Ramos (cell line): ENCODE data around the gene VIM.

Experiments
- in situ Hi-C: fragments of 300-500 bp; cut with MboI; formaldehyde crosslinking; loops from one replicate; pipeline ENCODE4 v1.14.3; 2022; ENCODE audit warnings: low sequenced_read_pairs; ENCODE audit not compliant: unreplicated experiment

The VIM gene

DNA sequence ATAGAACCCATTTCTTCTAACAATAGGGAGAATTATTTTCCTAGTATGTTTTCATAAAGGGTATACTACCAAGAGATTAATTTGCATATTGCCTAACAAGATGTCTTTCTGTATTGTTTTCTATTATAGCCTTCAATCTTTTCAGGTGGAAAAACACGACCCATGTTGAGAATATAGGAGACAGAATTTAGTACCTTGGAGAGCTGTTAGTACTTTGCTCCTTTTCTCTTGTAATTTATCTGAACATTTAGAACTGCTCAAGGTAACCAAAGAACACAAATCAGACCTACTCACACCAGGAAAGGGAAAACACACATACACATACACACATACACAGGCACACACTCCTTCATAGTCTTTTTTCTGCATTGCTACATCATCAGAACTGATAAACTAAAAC lies 18.7 kb upstream of the VIM start:
- in situ Hi-C loops, result no loop called here

DNA sequence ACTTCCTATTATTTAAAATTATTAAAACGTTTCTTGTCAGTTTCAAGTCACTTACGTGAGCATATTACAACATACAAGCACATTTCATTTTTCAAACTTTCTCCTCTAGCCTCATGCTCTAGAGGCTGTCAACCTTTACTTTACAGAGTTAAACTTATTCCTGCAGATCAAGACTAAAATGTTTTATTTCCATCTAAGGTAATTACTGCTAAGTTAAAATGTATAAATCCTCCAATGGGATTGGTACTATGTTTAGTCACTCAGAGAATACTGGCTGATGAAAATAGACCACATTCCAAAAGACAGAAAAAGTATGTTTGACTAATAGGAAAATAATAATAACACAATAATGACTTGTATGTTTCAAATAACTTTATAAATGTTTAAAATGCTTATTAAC lies 18.2 kb upstream of the VIM start:
- in situ Hi-C loops, result no loop called here

DNA sequence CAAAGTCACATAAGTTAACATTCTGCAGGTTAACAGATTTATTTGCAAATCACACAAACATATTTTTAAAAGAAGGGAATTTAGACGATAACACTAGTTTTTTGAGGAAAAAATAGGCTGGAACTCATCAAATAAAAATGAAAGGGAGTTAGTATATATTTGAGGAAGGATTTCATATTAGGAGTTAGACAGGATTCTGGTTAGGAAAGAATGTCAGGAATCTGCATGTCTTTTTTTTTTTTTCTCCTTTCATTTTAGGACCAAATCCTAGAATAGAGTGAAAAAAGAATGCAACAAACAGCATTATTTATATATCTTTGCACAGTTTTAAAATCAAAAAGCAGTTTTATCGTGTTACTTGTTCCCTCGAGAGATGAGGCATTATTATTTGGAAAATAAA lies 17.7 kb upstream of the VIM start:
- in situ Hi-C loops, result no loop called here

DNA sequence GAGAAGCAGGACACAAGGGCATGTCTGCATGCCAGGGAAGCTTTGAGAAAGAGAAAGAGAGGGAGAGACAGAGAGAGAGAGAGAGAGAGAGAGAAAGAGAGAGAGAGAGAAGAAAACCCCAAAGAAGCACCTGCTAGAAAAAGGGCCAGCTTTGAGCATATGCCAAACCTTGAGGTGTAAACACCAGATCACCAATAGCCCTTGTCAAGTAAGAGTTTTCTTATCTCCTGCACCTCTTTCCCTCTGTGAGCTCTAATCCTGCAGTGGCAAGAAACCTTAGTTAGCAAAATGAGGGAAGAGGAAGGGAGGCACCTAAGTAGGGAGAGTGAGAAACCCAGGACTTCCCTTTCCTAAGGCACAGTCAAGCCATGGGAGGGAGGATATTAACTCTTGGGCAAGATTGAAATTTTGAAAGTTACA lies 15.2 kb upstream of the VIM start:
- in situ Hi-C loops, result no loop called here

DNA sequence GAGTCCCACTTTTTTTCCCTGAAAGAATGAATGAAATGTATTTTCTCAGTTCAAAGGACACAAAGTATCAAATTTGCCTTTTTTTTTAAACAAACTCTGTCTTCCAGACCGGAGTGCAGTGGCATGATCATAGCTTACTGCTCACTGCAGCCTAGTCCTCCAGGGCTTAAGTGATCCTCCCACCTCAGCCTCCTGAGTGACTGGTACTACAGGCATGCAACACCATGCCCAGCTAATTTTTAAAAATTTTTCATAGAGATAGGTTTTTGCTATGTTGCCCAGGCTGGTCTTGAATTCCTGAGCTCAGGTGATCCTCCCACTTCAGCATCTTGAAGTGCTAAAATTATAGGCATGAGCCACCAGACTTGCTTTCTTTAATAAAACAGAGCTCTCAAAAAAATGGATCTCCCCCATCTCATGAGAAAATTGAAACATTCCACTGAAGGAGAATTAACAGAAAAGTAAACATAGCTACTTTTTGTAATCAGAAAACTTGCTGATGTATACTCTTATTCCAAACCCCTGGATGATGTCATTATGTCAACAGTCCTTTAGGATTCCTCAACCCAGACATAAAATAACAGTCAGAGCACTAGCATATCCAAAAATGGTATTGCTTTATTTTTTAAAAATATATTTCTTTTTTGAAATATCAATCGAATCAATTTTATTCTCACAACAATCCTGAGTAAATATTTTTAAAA lies 14.2 kb upstream of the VIM start:
- in situ Hi-C loops, result no loop called here

DNA sequence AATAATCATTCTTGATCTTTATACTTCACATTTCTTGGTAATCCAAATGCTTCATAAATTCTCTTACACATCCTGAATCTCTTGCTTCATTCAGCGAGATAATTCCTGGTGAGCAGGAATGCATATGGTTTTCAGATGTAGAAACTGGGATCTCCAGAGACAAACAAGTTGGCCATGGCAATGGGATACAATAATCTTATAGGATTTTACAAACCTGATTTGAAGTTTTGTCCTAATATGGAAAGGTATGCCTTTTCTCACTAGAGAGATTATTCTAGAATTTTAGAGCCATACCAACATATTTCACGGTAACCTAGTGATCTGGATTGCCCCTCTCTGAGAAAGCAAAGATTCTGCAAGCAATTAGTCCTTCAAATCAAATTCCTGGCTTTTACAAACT lies 13.5 kb upstream of the VIM start:
- in situ Hi-C loops, result no loop called here

DNA sequence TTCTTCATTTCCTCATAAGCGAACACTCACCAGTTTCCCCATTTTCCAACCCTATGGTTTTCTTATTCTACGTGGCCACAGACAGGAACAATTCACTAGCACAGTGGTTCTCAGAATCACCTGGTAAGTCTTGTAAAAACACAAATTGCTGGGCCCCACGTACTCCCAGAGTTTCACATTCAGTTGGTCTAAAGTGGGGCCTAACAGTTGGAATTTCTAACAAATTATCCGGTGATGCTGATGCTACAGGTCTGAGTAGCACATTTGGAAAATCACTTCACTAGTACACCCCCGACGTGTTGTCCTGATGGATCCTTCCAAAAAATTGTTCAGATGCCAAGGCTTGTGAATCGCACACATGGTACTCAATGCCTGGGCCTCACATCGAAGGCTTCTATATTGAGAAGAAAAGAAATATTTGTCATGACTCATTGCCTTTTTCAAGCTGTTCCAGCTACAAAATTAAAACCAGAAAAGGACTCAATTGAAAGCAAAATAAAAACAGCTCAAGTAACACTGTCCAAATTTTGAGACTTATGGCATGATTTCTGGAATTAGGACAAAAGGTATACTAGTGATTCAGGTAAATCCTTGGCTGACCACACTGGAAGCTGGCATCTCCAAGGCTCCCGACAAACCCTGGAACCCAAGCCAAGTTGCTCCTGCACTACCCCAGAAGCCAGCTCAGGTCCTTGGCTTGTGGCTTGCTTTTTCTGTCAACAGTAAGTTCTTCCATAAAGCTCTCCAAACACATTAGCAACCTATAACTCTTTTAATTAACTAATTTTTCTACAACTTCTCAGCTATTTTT lies 12.9 kb upstream of the VIM start:
- in situ Hi-C loops, result no loop called here

GRCh38 chr10:17215782-17216122 lies 12.3 kb upstream of the VIM start:
- in situ Hi-C loops, result no loop called here

GRCh38 chr10:17216217-17216900 lies 11.7 kb upstream of the VIM start:
- in situ Hi-C loops, result no loop called here

DNA sequence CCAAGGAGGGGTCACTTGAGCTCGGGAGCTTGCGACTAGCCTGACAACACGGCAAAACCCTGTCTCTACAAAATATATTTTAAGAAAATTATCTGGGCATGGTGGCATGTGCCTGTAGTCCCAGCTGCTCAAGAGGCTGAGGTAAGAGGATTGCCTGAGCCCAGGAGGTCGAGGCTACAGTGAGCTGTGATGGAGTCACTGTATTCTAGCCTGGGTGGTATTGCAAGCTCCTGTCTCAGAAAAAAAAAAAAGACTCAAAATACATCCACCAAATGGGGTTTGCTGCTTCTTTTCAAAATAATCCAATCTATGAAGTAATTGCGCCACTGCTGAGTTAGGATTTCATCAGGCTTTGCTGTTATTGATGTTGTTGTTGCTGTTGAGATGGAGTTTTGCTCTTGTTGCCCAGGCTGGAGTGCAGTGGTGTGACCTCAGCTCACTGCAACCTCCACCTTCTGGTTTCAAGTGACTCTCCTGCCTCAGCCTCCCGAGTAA lies 11.1 kb upstream of the VIM start:
- in situ Hi-C loops, result no loop called here

DNA sequence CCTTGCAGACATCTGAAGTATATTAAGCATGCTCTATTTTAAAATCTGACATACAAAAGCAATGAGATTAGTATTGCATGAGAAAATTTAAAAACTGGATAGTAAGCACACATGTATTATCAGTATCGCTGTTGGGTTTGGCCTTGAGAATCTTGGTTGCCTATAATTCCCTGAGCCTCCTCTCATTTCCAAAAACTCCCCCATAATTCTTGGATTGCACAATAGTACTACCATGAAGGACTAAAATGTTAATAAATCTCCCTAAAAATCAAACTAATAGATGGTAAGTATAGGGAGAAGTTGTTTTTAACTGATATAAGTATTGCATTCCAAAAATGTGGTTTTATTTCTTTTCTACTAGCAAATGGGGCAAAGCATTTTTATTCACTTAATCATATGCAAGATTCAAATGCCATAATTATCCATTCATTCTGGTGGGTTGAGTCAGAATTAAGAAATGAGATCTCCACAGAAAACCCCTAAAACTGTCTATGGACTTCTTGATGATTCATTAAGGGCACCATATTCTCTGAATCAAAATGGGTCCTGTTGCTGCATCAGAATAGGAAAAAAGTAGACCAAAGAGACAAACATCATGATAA lies 10.3 kb upstream of the VIM start:
- in situ Hi-C loops, result no loop called here

- in situ Hi-C loops, result no loop called here
Measured at GRCh38 chr10:17219024-17219423, 9.0 kb upstream of the VIM start.

DNA sequence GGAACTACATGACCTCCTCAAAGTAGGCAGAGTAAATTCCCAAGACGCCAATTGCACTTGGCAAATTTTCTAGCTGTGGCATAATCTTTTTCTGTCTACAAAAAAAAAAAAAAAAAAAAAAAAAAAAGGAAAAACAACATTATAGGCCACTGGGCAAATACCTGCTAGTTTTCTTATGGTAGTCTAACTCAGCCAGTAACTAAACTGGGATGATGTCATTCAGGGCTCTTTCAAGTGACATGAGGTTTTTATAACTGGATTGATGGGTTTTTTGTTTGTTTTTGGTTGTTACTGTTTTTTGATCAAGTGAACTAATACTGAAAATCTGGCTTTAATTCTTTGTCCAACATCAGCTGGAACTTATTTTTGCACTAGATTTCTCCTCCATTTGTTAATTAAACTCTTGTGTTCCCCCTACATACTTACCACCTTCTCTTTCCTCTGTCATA lies 7.4 kb upstream of the VIM start:
- in situ Hi-C loops, result no loop called here

GRCh38 chr10:17222329-17222728 lies 5.7 kb upstream of the VIM start:
- in situ Hi-C loops, result no loop called here

GRCh38 chr10:17225808-17226207 lies 2.2 kb upstream of the VIM start:
- in situ Hi-C loops, result no loop called here

GRCh38 chr10:17226891-17227303 lies 1.1 kb upstream of the VIM start:
- in situ Hi-C loops, result no loop called here

GRCh38 chr10:17227367-17228090 lies 512 bp upstream of the VIM start:
- in situ Hi-C loops, result no loop called here

GRCh38 chr10:17229016-17229716 lies 1.1 kb downstream of the VIM start:
- in situ Hi-C loops, result no loop called here

DNA sequence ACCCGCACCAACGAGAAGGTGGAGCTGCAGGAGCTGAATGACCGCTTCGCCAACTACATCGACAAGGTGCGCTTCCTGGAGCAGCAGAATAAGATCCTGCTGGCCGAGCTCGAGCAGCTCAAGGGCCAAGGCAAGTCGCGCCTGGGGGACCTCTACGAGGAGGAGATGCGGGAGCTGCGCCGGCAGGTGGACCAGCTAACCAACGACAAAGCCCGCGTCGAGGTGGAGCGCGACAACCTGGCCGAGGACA lies 1.6 kb downstream of the VIM start:
- in situ Hi-C loops, result no loop called here
